H1 (cell line): Measurements from ENCODE around the gene MSTO1. TPM values are rescaled to one million over a fixed set of nuclear protein-coding genes. Genes with fewer than 3 reads are reported as not detected.
"Not testable (repeated sequence)": the region's sequence is repeated elsewhere in the genome, so short reads cannot be mapped to it uniquely, and the experiment has no call there.

Experiments used
- CTCF ChIA-PET: fragments of 300-600 bp; sonication (Branson Sonifier 250); formaldehyde crosslinking; loops from one replicate; lab custom pipeline; 2021; ENCODE audit not compliant: partially characterized antibody; lab: Charles Lee
- POLR2A ChIA-PET: fragments of 300-600 bp; sonication (Branson Sonifier 250); formaldehyde crosslinking; loops from one replicate; lab custom pipeline; 2021; ENCODE audit warnings: inconsistent platforms; ENCODE audit not compliant: partially characterized antibody; lab: Charles Lee
- DNase-seq, 2 experiments: peaks; one replicate each; pipeline versions ENCODE4 v3.0.0 to v3.0.0-alpha.2; 2010 to 2022; ENCODE audit warnings: low spot score in 2 of 2, low read depth in 1 of 2, mixed read lengths in 1 of 2
- FAIRE-seq: peaks from 2 replicates; lab custom pipeline; 2011; peaks lifted over from hg19 to GRCh38; lab: Jason Lieb, UNC
- H2AFZ ChIP-seq: 2 replicates; pipeline ENCODE4 v1.8.1; 2012; ENCODE audit warnings: low read length, inconsistent platforms
- H2AK5ac ChIP-seq: 2 replicates; pipeline ENCODE4 v1.6.1; 2013; ENCODE audit warnings: low read depth, low read length
- H2BK120ac ChIP-seq: replicated peaks from 2 replicates; pipeline ENCODE3; 2013; ENCODE audit warnings: low read depth, low read length, inconsistent platforms
- H2BK12ac ChIP-seq: 2 replicates; pipeline ENCODE4 v1.6.1; 2013; ENCODE audit warnings: low read depth, low read length
- H2BK15ac ChIP-seq: 2 replicates; pipeline ENCODE4 v1.6.1; 2013; ENCODE audit warnings: low read length
- H2BK20ac ChIP-seq: 2 replicates; pipeline ENCODE4 v1.6.1; 2013; ENCODE audit warnings: low read length
- H2BK5ac ChIP-seq: 2 replicates; pipeline ENCODE4 v1.6.1; 2013; ENCODE audit warnings: low read depth, low read length
- H3K14ac ChIP-seq: 2 replicates; pipeline ENCODE4 v1.6.1; 2013; ENCODE audit warnings: inconsistent platforms; ENCODE audit not compliant: insufficient read length
- H3K18ac ChIP-seq: 2 replicates; pipeline ENCODE4 v1.6.1; 2013; ENCODE audit warnings: low read length; ENCODE audit errors: extremely low read depth
- H3K23ac ChIP-seq: 2 replicates; pipeline ENCODE4 v1.6.1; 2013; ENCODE audit warnings: inconsistent platforms; ENCODE audit not compliant: insufficient read length
- H3K23me2 ChIP-seq: 2 replicates; pipeline ENCODE4 v1.6.1; 2013; ENCODE audit warnings: low read depth, low read length
- H3K27ac ChIP-seq: 2 replicates; pipeline ENCODE4 v1.6.1; 2011; ENCODE audit warnings: low read depth, low read length, inconsistent platforms
- H3K27me3 ChIP-seq, 4 experiments: replicated peaks in 1 of 4; 1 replicate in 1 of 4; 2 replicates in 3 of 4; pipeline versions ENCODE4 v1.6.1 to v1.8.1; 2011 to 2013; ENCODE audit warnings: low read length in 3 of 4, mild to moderate bottlenecking in 3 of 4, inconsistent platforms in 2 of 4, mixed read lengths in 2 of 4, moderate library complexity in 1 of 4; ENCODE audit not compliant: control insufficient read depth in 3 of 4, insufficient read depth in 3 of 4; ENCODE audit errors: extremely low read depth in 1 of 4
- H3K36me3 ChIP-seq, 4 experiments: 2 replicates each; pipeline versions ENCODE4 v1.6.1 to v1.8.1; 2011 to 2013; ENCODE audit warnings: mild to moderate bottlenecking in 4 of 4, low read length in 3 of 4, moderate library complexity in 2 of 4, control low read depth in 1 of 4, inconsistent platforms in 1 of 4; ENCODE audit not compliant: insufficient read depth in 4 of 4, control insufficient read depth in 2 of 4
- H3K4ac ChIP-seq: replicated peaks from 2 replicates; pipeline ENCODE3; 2013; ENCODE audit warnings: low read length, low read depth, mixed read lengths, inconsistent platforms; ENCODE audit not compliant: insufficient read length
- H3K4me1 ChIP-seq, 4 experiments: replicated peaks in 1 of 4; 1 replicate in 1 of 4; 2 replicates in 3 of 4; pipeline versions ENCODE4 v1.6.1 to v1.8.1; 2011 to 2013; ENCODE audit warnings: low read length in 3 of 4, inconsistent platforms in 2 of 4, mixed read lengths in 1 of 4; ENCODE audit not compliant: insufficient read depth in 4 of 4, control insufficient read depth in 3 of 4
- H3K4me2 ChIP-seq, 2 experiments: 2 replicates each; pipeline versions ENCODE4 v1.6.1 to v1.8.1; 2011 to 2013; ENCODE audit warnings: low read depth in 2 of 2, low read length in 2 of 2, control low read depth in 1 of 2, inconsistent platforms in 1 of 2, mild to moderate bottlenecking in 1 of 2; ENCODE audit not compliant: insufficient read depth in 1 of 2
- H3K4me3 ChIP-seq, 4 experiments: fragments of 200-600, 300-600 bp in 1 of 4; sonication (generic), shearing (Covaris generic), sonication (Bioruptor Twin) in 1 of 4; 2 replicates each; pipeline versions ENCODE4 v1.5.1 to v1.8.1; 2011 to 2016; ENCODE audit warnings: low read length in 4 of 4, low read depth in 3 of 4, control low read depth in 2 of 4, inconsistent platforms in 2 of 4, mild to moderate bottlenecking in 2 of 4, mixed read lengths in 1 of 4, moderate library complexity in 1 of 4; ENCODE audit not compliant: insufficient read depth in 2 of 4; ENCODE audit errors: extremely low read depth in 1 of 4
- H3K56ac ChIP-seq: replicated peaks from 2 replicates; pipeline ENCODE3; 2013; ENCODE audit warnings: low read depth, mild to moderate bottlenecking, mixed read lengths, low read length, inconsistent platforms; ENCODE audit not compliant: insufficient read length
- H3K79me1 ChIP-seq: 2 replicates; pipeline ENCODE4 v1.6.1; 2013; ENCODE audit warnings: low read depth, low read length, control low read depth
- H3K79me2 ChIP-seq, 2 experiments: 2 replicates each; pipeline versions ENCODE4 v1.6.1 to v1.8.1; 2012 to 2013; ENCODE audit warnings: low read length in 2 of 2, mild to moderate bottlenecking in 2 of 2, inconsistent platforms in 1 of 2; ENCODE audit not compliant: insufficient read depth in 2 of 2, control insufficient read depth in 1 of 2
- H3K9ac ChIP-seq, 4 experiments: replicated peaks in 1 of 4; 1 replicate in 1 of 4; 2 replicates in 3 of 4; pipeline versions ENCODE4 v1.6.1 to v1.8.1; 2011 to 2013; ENCODE audit warnings: low read depth in 3 of 4, low read length in 3 of 4, control low read depth in 2 of 4, mild to moderate bottlenecking in 2 of 4, moderate library complexity in 2 of 4, inconsistent platforms in 1 of 4; ENCODE audit errors: extremely low read depth in 1 of 4
- H3K9me3 ChIP-seq, 2 experiments: 2 replicates each; pipeline versions ENCODE4 v1.6.1 to v1.8.1; 2012 to 2013; ENCODE audit warnings: mild to moderate bottlenecking in 2 of 2, moderate library complexity in 2 of 2, control low read depth in 1 of 2, inconsistent platforms in 1 of 2, low read depth in 1 of 2, low read length in 1 of 2, mixed read lengths in 1 of 2; ENCODE audit not compliant: insufficient read depth in 2 of 2
- H4K20me1 ChIP-seq, 2 experiments: replicated peaks in 1 of 2; 2 replicates each; pipeline versions ENCODE3 to v1.8.1; 2011 to 2013; ENCODE audit warnings: inconsistent platforms in 2 of 2, low read length in 2 of 2, mild to moderate bottlenecking in 1 of 2; ENCODE audit not compliant: insufficient read depth in 2 of 2, control insufficient read depth in 1 of 2
- H4K5ac ChIP-seq: 2 replicates; pipeline ENCODE4 v1.6.1; 2013; ENCODE audit warnings: low read length, low read depth, mixed read lengths, inconsistent platforms; ENCODE audit not compliant: insufficient read length
- H4K8ac ChIP-seq: 2 replicates; pipeline ENCODE4 v1.8.0; 2013; ENCODE audit warnings: mild to moderate bottlenecking, moderate library complexity, low read length, inconsistent platforms; ENCODE audit not compliant: insufficient read depth; ENCODE audit errors: extremely low read depth
- H4K91ac ChIP-seq: replicated peaks from 2 replicates; pipeline ENCODE3; 2013; ENCODE audit warnings: low read length, mixed read lengths, inconsistent platforms; ENCODE audit not compliant: insufficient read length
- RBBP5 ChIP-seq: IDR thresholded peaks from 2 replicates; pipeline ENCODE4 v1.7.1; 2012; ENCODE audit warnings: low read depth, mild to moderate bottlenecking, inconsistent platforms, low read length, moderate library complexity, borderline replicate concordance
- SIN3A ChIP-seq, 2 experiments: IDR thresholded peaks in 1 of 2; conservative IDR thresholded peaks in 1 of 2; 2 replicates each; pipeline ENCODE4 v1.6.1; 2011 to 2012; ENCODE audit warnings: low read length in 2 of 2, improper control_type of control experiment in 1 of 2, low read depth in 1 of 2, mild to moderate bottlenecking in 1 of 2
- TAF1 ChIP-seq: IDR thresholded peaks from 2 replicates; pipeline ENCODE4 v1.6.1; 2011; ENCODE audit warnings: mild to moderate bottlenecking, low read depth, low read length
- YY1 ChIP-seq: IDR thresholded peaks from 2 replicates; pipeline ENCODE4 v1.6.1; 2011; ENCODE audit warnings: low read depth, mild to moderate bottlenecking, low read length
- WGBS, 2 experiments: shearing (Covaris generic) in 1 of 2; methylation state at CpG; one replicate each; pipeline versions ENCODE4 v1.1.6 to v1.1.7; 2013 to 2015; ENCODE audit warnings: low lambda C conversion rate in 2 of 2, mixed read lengths in 2 of 2, inconsistent platforms in 1 of 2, low coverage in 1 of 2, missing lambda C conversion rate in 1 of 2; ENCODE audit not compliant: insufficient replicate concordance in 2 of 2, insufficient coverage in 1 of 2, insufficient read length in 1 of 2; ENCODE audit errors: extremely low coverage in 1 of 2, missing lambda C conversion rate in 1 of 2; 5-methylcytosine and 5-hydroxymethylcytosine counted together
- polyA plus RNA-seq, 7 experiments: library from polyadenylated mRNA; depleted of rRNA in 3 of 7; stranded (reverse) in 5 of 7; unstranded in 2 of 7; fragments of >200 nt in 5 of 7; fragments of 200-250 nt in 2 of 7; gene quantifications; 1 replicate in 5 of 7; 2 replicates in 1 of 7; 4 replicates in 1 of 7; pipeline versions ENCODE4 v1.2.1 to v1.2.3, GENCODE V29; 2011 to 2013; ENCODE audit warnings: missing spikeins in 2 of 7, mixed read lengths in 2 of 7
- total RNA-seq: library from RNA; stranded (reverse); fragmentation: NEBNext Ultra II Directional; extraction: Animal tissue kit (Norgen Biotek cat#: 25700); gene quantifications from 2 replicates; pipeline ENCODE4 v1.2.1, GENCODE V29; 2021

Gene MSTO1
- total and polyA plus RNA-seq, 2 of the 8 experiments (the other 6 are each of a cell fraction or from before 2014, with no cell fraction given): 40.5 to 51.0 TPM

- H3K4me1 ChIP-seq, H3K9me3 ChIP-seq, H2AK5ac ChIP-seq, H3K27me3 ChIP-seq, H3K23me2 ChIP-seq, H3K23ac ChIP-seq, H3K36me3 ChIP-seq, H2BK120ac ChIP-seq, H2BK15ac ChIP-seq, H2AFZ ChIP-seq, H2BK12ac ChIP-seq, H3K14ac ChIP-seq, H2BK20ac ChIP-seq, H4K20me1 ChIP-seq, H3K4ac ChIP-seq, H3K79me1 ChIP-seq, CTCF ChIA-PET, FAIRE-seq, H4K91ac ChIP-seq: not testable (repeated sequence)
- peak overlapping the region; percentile 100 for H2BK5ac ChIP-seq
- peak in 1 of 2 experiments; percentile 76 for DNase-seq
- WGBS, 2 experiments: 0% methylated on average over 27 of the region's 56 CpGs; no CpG with 5 or more reads in 1 of the 2 experiments
- peak overlapping the region; percentile 56 to 67 for H3K4me2 ChIP-seq
- H3K79me2 ChIP-seq: peaks cover 22 to 77% of the 10 kb centered on the region in 2 experiments
- peak overlapping the region; percentile 95 for H3K27ac ChIP-seq
- H3K4me3 ChIP-seq: peak overlapping the region; percentile 92 to 98 (median 92)
- TF ChIP-seq RBBP5: peak; percentile 40; the same call in 1 of the 2 replicates
- TF ChIP-seq SIN3A (conservative IDR thresholded peaks at IDR 0.05 in 1 of 2, IDR thresholded peaks at IDR 0.05 in 1 of 2; ENCODE audit: low read depth in 1 of 2, low read length in 2 of 2): 0 out of 4 replicates have a peak, but pooled peaks of 1 of the 2 experiments have one; percentile 11
- TF ChIP-seq YY1: peak; percentile 84
- TF ChIP-seq TAF1: peak; percentile 74
- H4K8ac ChIP-seq: peak overlapping the region; percentile 91
- peak overlapping the region; percentile 70 to 96 (median 88) for H3K9ac ChIP-seq
- peak overlapping the region; percentile 69 for H3K56ac ChIP-seq
- H4K5ac ChIP-seq: peak overlapping the region; percentile 99
- peak overlapping the region; percentile 90 for H3K18ac ChIP-seq
- POLR2A ChIA-PET: interaction anchor here (0.5 to 1.5 kb wide), 4 partner anchors 9 to 275 kb away, joined by 3 to 10 read pairs (median 4); no protein-coding TSS in a partner anchor
Measured at GRCh38 chr1:155561779-155562580, 48.0 kb upstream of the MSTO1 start.
